ACC112 (cell line): ENCODE data around the gene ATP6V0E2.
"Not testable (repeated sequence)": the region's sequence is repeated elsewhere in the genome, so short reads cannot be mapped to it uniquely, and the experiment has no call there.

Source experiments
- H2AFZ ChIP-seq: fragments of 200-600 bp; sonication (generic); one replicate; pipeline ENCODE4 v1.6.0; 2017; ENCODE audit warnings: antibody characterized with exemption, low read length; ENCODE audit not compliant: unreplicated experiment
- H3K27ac ChIP-seq: fragments of 200-600 bp; sonication (generic); 2 replicates; pipeline ENCODE4 v1.5.1; 2014; ENCODE audit warnings: low read depth, mild to moderate bottlenecking, antibody characterized with exemption, low read length, moderate library complexity
- H3K27me3 ChIP-seq: fragments of 200-600 bp; sonication (generic); 2 replicates; pipeline ENCODE4 v1.6.1; 2014; ENCODE audit warnings: mild to moderate bottlenecking, antibody characterized with exemption, low read length, moderate library complexity, mixed read lengths; ENCODE audit not compliant: insufficient read depth
- H3K36me3 ChIP-seq: fragments of 200-600 bp; sonication (generic); 2 replicates; pipeline ENCODE4 v1.6.1; 2016; ENCODE audit warnings: mild to moderate bottlenecking, antibody characterized with exemption, low read length, moderate library complexity, mixed read lengths; ENCODE audit not compliant: insufficient read depth
- H3K4me1 ChIP-seq: fragments of 200-600 bp; sonication (generic); one replicate; pipeline ENCODE4 v1.6.1; 2016; ENCODE audit warnings: low read length, mixed read lengths; ENCODE audit not compliant: insufficient read depth, unreplicated experiment, control insufficient read depth
- H3K4me3 ChIP-seq: fragments of 200-600 bp; sonication (generic); 2 replicates; pipeline ENCODE4 v1.5.1; 2014; ENCODE audit warnings: mild to moderate bottlenecking, low read depth, low read length
- H3K79me2 ChIP-seq: fragments of 200-600 bp; sonication (generic); one replicate; pipeline ENCODE4 v1.6.0; 2016; ENCODE audit warnings: low read length; ENCODE audit not compliant: control insufficient read depth, unreplicated experiment, insufficient read depth

The ATP6V0E2 gene

DNA sequence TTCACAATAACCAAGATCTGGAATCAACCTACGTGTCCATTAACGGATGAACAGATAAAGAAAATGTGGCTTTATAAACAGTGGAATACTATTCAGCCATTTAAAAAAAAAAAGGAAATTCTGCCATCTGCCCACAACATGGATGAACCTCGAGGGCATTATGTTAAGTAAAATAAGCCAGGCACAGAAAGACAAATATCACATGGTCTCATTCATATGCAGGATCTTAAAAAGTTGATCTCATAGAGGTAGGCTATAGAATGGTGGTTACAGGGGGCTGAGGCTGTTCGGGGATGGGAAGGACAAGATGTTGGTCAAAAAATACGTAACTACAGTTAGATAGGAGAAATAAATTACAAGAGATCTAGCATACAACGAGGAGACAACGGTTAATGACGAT, 21.2 kb downstream of the ATP6V0E2 start:
- not testable (repeated sequence) for H3K27ac ChIP-seq, H3K4me3 ChIP-seq, H3K27me3 ChIP-seq, H3K36me3 ChIP-seq, H3K4me1 ChIP-seq, H2AFZ ChIP-seq, H3K79me2 ChIP-seq

DNA sequence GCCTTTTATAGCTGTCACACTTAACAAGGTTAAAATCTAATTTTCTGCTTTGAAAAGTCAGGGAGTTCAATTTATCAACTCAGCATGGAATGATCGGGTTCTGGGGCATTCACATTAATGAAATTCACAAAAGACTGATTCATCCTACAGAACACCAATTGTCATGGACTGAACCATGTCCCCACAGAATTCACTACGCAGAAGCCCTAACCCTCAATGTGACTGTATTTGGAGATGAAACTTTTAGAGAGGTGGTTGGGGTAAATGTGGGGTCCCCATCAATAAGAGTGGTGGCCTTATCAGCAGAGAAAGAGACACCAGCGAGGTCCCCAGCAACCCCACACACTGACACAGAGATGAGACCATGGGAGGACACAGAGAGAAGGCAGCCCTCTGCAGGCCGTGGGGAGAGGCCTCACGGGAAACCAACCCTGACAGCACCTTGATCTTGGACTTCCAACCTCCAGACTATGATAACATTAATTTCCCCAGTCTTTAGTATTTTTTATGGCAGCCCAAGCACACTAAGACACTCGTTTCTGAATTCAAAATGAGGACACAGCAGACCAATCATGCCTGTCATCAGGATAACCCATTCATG, 34.1 kb downstream of the ATP6V0E2 start:
- H3K36me3 ChIP-seq, H3K79me2 ChIP-seq, H3K4me1 ChIP-seq, H3K27ac ChIP-seq, H2AFZ ChIP-seq, H3K27me3 ChIP-seq, H3K4me3 ChIP-seq: not testable (repeated sequence)

DNA sequence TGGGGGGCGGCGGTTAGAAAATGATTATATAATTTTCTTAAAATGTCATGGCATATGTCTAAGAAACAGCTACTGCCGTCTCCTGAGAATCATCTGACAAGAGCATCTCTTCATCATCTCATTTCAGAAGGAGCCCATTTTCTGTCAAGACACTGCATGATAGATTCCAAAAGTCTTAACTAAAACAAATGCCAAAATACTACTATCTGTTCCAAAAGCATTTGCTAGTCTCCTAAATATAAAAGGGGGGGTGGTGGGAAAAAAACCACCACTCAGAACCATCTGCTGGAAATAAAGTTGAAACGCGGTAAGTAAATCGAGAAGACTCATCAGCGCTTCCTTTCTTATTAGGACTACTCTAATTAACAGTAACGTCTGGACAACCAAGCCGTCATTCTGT, 36.5 kb downstream of the ATP6V0E2 start:
- H2AFZ ChIP-seq, H3K27ac ChIP-seq, H3K27me3 ChIP-seq, H3K4me1 ChIP-seq, H3K36me3 ChIP-seq, H3K79me2 ChIP-seq, H3K4me3 ChIP-seq: not testable (repeated sequence)

DNA sequence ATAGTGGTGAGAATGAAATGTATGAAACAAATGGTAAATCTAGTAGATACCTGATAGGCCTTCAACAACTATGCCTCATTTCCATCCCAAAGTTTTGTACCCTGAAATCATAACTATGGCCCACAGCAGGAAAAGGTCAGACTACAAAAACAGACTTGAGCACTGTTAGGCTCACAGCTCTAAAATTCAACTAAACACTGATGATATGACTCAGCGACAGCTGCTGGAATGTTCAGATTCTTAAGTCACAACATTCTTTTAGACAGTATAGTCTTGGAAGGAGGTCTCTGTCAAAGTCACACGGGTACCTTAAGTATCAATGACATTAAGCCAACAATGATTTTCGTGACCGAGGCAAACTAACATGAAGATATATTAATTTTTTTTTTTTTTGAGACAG, 38.4 kb downstream of the ATP6V0E2 start:
- not testable (repeated sequence) for H2AFZ ChIP-seq, H3K4me1 ChIP-seq, H3K27ac ChIP-seq, H3K79me2 ChIP-seq, H3K27me3 ChIP-seq, H3K36me3 ChIP-seq, H3K4me3 ChIP-seq

DNA sequence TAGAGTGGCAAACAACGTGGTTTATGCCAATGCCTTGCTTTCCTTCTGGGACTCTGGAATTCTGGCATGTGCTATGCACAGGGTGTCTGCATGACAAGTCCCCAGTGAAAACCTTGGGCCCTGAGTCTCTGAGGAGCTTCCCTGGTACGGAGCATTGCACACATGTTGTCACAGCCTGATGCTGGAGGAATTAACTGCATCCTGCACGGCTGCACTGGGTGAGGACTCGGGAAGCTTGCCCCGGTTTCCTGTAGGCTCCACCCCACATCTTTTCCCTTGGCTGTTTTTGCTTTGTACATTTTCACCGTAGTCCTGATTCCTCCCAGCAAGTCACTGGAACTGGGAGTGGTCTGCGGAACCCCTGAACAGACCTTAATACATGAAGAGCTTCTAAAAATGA, 52.6 kb downstream of the ATP6V0E2 start:
- H3K4me1 ChIP-seq, H3K27ac ChIP-seq, H3K4me3 ChIP-seq, H3K36me3 ChIP-seq, H3K79me2 ChIP-seq, H3K27me3 ChIP-seq, H2AFZ ChIP-seq: not testable (repeated sequence)
